ENCODE measurements around the gene NKAIN1. TPM values are rescaled to one million over a fixed set of nuclear protein-coding genes. Genes with fewer than 3 reads are reported as not detected.
"Not testable (repeated sequence)": the region's sequence is repeated elsewhere in the genome, so short reads cannot be mapped to it uniquely, and the experiment has no call there.

NKAIN1 gene
- polyA plus RNA-seq, 4 donors: 3.2 to 4.8 (median 4.1) TPM

- no peak for DNase-seq (ENCODE audit: low read depth in 4 of 4, low spot score in 2 of 4)
Measured at GRCh38 chr1:31159323-31159722, 80.4 kb downstream of the NKAIN1 start.

- peak in 1 of 4 donors; percentile 13 for DNase-seq (ENCODE audit: low read depth in 4 of 4, low spot score in 2 of 4)
Measured at GRCh38 chr1:31155216-31155806, 84.4 kb downstream of the NKAIN1 start.

GRCh38 chr1:31154632-31155215 lies 85.0 kb downstream of the NKAIN1 start:
- peak in 3 of 4 donors; percentile 68 to 77 (median 75) for DNase-seq (ENCODE audit: low read depth in 4 of 4, low spot score in 2 of 4)

- no peak for DNase-seq (ENCODE audit: low read depth in 4 of 4, low spot score in 2 of 4)
Measured at GRCh38 chr1:31154000-31154631, 85.6 kb downstream of the NKAIN1 start.

GRCh38 chr1:31153423-31153822 lies 86.3 kb downstream of the NKAIN1 start:
- no peak for DNase-seq (ENCODE audit: low read depth in 4 of 4, low spot score in 2 of 4)

GRCh38 chr1:31152181-31152795 lies 87.4 kb downstream of the NKAIN1 start:
- DNase-seq (ENCODE audit: low read depth in 4 of 4, low spot score in 2 of 4): peak in 1 of 4 donors; percentile 19

- no peak for DNase-seq (ENCODE audit: low read depth in 4 of 4, low spot score in 2 of 4)
Measured at GRCh38 chr1:31151402-31151801, 88.3 kb downstream of the NKAIN1 start.

- DNase-seq (ENCODE audit: low read depth in 4 of 4, low spot score in 2 of 4): no peak
Measured at GRCh38 chr1:31148409-31148808, 91.3 kb downstream of the NKAIN1 start.

- DNase-seq (ENCODE audit: low read depth in 4 of 4, low spot score in 2 of 4): no peak
Measured at GRCh38 chr1:31145648-31146047, 94.0 kb downstream of the NKAIN1 start.

- no peak for DNase-seq (ENCODE audit: low read depth in 4 of 4, low spot score in 2 of 4)
Measured at GRCh38 chr1:31144442-31144841, 95.2 kb downstream of the NKAIN1 start.

- no peak for DNase-seq (ENCODE audit: low read depth in 4 of 4, low spot score in 2 of 4)
Measured at GRCh38 chr1:31143455-31143854, 96.2 kb downstream of the NKAIN1 start.

- DNase-seq (ENCODE audit: low read depth in 4 of 4, low spot score in 2 of 4): no peak
Measured at GRCh38 chr1:31142406-31142805, 97.3 kb downstream of the NKAIN1 start.

- DNase-seq (ENCODE audit: low read depth in 4 of 4, low spot score in 2 of 4): no peak
Measured at GRCh38 chr1:31140299-31140698, 99.4 kb downstream of the NKAIN1 start.

- DNase-seq (ENCODE audit: low read depth in 4 of 4, low spot score in 2 of 4): not testable (repeated sequence)
Measured at GRCh38 chr1:31138797-31139521, 100.7 kb downstream of the NKAIN1 start.

- DNase-seq (ENCODE audit: low read depth in 4 of 4, low spot score in 2 of 4): not testable (repeated sequence)
Measured at GRCh38 chr1:31137873-31138272, 101.8 kb downstream of the NKAIN1 start.

GRCh38 chr1:31135973-31136600 lies 103.6 kb downstream of the NKAIN1 start:
- DNase-seq (ENCODE audit: low read depth in 4 of 4, low spot score in 2 of 4): no peak

GRCh38 chr1:31133368-31133767 lies 106.3 kb downstream of the NKAIN1 start:
- no peak for DNase-seq (ENCODE audit: low read depth in 4 of 4, low spot score in 2 of 4)

Data from left renal cortex interstitium (tissue), 4 donors.